Thymus (tissue), 11 donors: ENCODE measurements around the gene CAMK2B. TPM values are rescaled to one million over a fixed set of nuclear protein-coding genes. Genes with fewer than 3 reads are reported as not detected.

Source experiments
- DNase-seq, 9 donors: peaks; one replicate each; pipeline ENCODE4 v3.0.0-alpha.2; 2013; ENCODE audit warnings: low spot score in 9 of 9, low read depth in 6 of 9, missing footprints in 1 of 9
- H3K27ac ChIP-seq, 2 donors: one replicate each; pipeline ENCODE4 v1.5.1; 2013; ENCODE audit warnings: control low read depth in 1 of 2, low read depth in 1 of 2, low read length in 1 of 2, mild to moderate bottlenecking in 1 of 2, moderate library complexity in 1 of 2
- H3K27me3 ChIP-seq, 2 donors: one replicate each; pipeline ENCODE4 v1.5.1; 2013; ENCODE audit warnings: low read length in 1 of 2; ENCODE audit not compliant: control insufficient read depth in 2 of 2, insufficient read depth in 1 of 2
- H3K36me3 ChIP-seq, 2 donors: one replicate each; pipeline ENCODE4 v1.5.1; 2013; ENCODE audit warnings: low read length in 1 of 2, mild to moderate bottlenecking in 1 of 2, moderate library complexity in 1 of 2; ENCODE audit not compliant: control insufficient read depth in 2 of 2, insufficient read depth in 2 of 2
- H3K4me1 ChIP-seq, 2 donors: one replicate each; pipeline ENCODE4 v1.5.1; 2013; ENCODE audit warnings: low read length in 2 of 2; ENCODE audit not compliant: control insufficient read depth in 2 of 2, insufficient read depth in 2 of 2
- H3K4me3 ChIP-seq, 2 donors: one replicate each; pipeline ENCODE4 v1.5.1; 2013; ENCODE audit warnings: low read length in 2 of 2, control low read depth in 1 of 2, mild to moderate bottlenecking in 1 of 2
- H3K9me3 ChIP-seq, 2 donors: one replicate each; pipeline ENCODE4 v1.5.1; 2013; ENCODE audit warnings: low read length in 1 of 2, mild to moderate bottlenecking in 1 of 2; ENCODE audit not compliant: control insufficient read depth in 2 of 2, insufficient read depth in 1 of 2
- WGBS: extraction: QIAGEN DNeasy Blood & Tissue Kit; methylation state at CpG from one replicate; pipeline ENCODE4 v1.1.7; 2013; 5-methylcytosine and 5-hydroxymethylcytosine counted together
- polyA plus RNA-seq: library from polyadenylated mRNA; stranded (reverse); fragments of 200-250 nt; gene quantifications from one replicate; pipeline ENCODE4 v1.2.3, GENCODE V29; 2013
- total RNA-seq: library from RNA; stranded (reverse); fragments of 120-200 nt; gene quantifications from one replicate; pipeline ENCODE4 v1.2.4, GENCODE V29; 2013
- donor health status: healthy.

CAMK2B gene
- total and polyA plus RNA-seq, 2 donors = 0.85 to 3.1 TPM

- peaks cover 0 to 58% of the 10 kb centered on the region in 2 donors for H3K27me3 ChIP-seq
- H3K9me3 ChIP-seq = no peaks in the 10 kb centered on the region
- H3K4me1 ChIP-seq = no peaks in the 10 kb centered on the region
- H3K36me3 ChIP-seq = no peaks in the 10 kb centered on the region
- no peak overlapping the region for H3K4me3 ChIP-seq
- 61% methylated on average over 18 of the region's 18 CpGs for WGBS
- no peak for DNase-seq
- no peak overlapping the region for H3K27ac ChIP-seq
These were observed 34.2 kb downstream of the CAMK2B start for GRCh38 chr7:44291066-44291732.

GRCh38 chr7:44290252-44290620 is 35.2 kb downstream of the CAMK2B start:
- 84% methylated on average over 12 of the region's 12 CpGs for WGBS
- H3K9me3 ChIP-seq = no peaks in the 10 kb centered on the region
- H3K4me1 ChIP-seq = no peaks in the 10 kb centered on the region
- no peak for DNase-seq
- no peak overlapping the region for H3K4me3 ChIP-seq
- H3K27me3 ChIP-seq = peaks cover 0 to 53% of the 10 kb centered on the region in 2 donors
- no peaks in the 10 kb centered on the region for H3K36me3 ChIP-seq
- H3K27ac ChIP-seq = no peak overlapping the region

- H3K27ac ChIP-seq = no peak overlapping the region
These were observed 35.8 kb downstream of the CAMK2B start for GRCh38 chr7:44289341-44290251.

GRCh38 chr7:44288811-44289340 is 36.5 kb downstream of the CAMK2B start:
- H3K9me3 ChIP-seq = no peaks in the 10 kb centered on the region
- no peaks in the 10 kb centered on the region for H3K4me1 ChIP-seq
- peaks cover 0 to 42% of the 10 kb centered on the region in 2 donors for H3K27me3 ChIP-seq
- H3K4me3 ChIP-seq = no peak overlapping the region
- H3K27ac ChIP-seq = no peak overlapping the region
- H3K36me3 ChIP-seq = no peaks in the 10 kb centered on the region
- DNase-seq = no peak
- 93% methylated on average over 20 of the region's 20 CpGs for WGBS

More at GRCh38 chr7:44289341-44290251, 35.8 kb downstream of the CAMK2B start:
- H3K36me3 ChIP-seq = no peaks in the 10 kb centered on the region
- WGBS = 94% methylated on average over 24 of the region's 24 CpGs
- H3K4me3 ChIP-seq = no peak overlapping the region
- DNase-seq = no peak
- H3K9me3 ChIP-seq = no peaks in the 10 kb centered on the region
- peaks cover 0 to 49% of the 10 kb centered on the region in 2 donors for H3K27me3 ChIP-seq
- no peaks in the 10 kb centered on the region for H3K4me1 ChIP-seq

- Histone ChIP-seq H3K4me1 (no peaks in the 10 kb centered on the region), H3K27ac (no peak overlapping the region), H3K4me3 (no peak overlapping the region), H3K27me3 (peaks cover 0 to 37% of the 10 kb centered on the region in 2 donors), H3K36me3 (no peaks in the 10 kb centered on the region), H3K9me3 (no peaks in the 10 kb centered on the region)
- no peak for DNase-seq
- WGBS = 97% methylated on average over 9 of the region's 9 CpGs
These were observed 37.1 kb downstream of the CAMK2B start for GRCh38 chr7:44288381-44288685.

GRCh38 chr7:44287488-44288380 is 37.7 kb downstream of the CAMK2B start:
- WGBS = 95% methylated on average over 17 of the region's 17 CpGs
- H3K4me1 ChIP-seq = no peaks in the 10 kb centered on the region
- DNase-seq = no peak
- H3K9me3 ChIP-seq = no peaks in the 10 kb centered on the region
- no peaks in the 10 kb centered on the region for H3K36me3 ChIP-seq
- H3K27me3 ChIP-seq = peaks cover 0 to 31% of the 10 kb centered on the region in 2 donors
- H3K27ac ChIP-seq = no peak overlapping the region
- no peak overlapping the region for H3K4me3 ChIP-seq

- peaks cover 0 to 22% of the 10 kb centered on the region in 2 donors for H3K27me3 ChIP-seq
- no peak for DNase-seq
- H3K4me3 ChIP-seq = no peak overlapping the region
- H3K4me1 ChIP-seq = no peaks in the 10 kb centered on the region
- H3K36me3 ChIP-seq = no peaks in the 10 kb centered on the region
- no peak overlapping the region for H3K27ac ChIP-seq
- WGBS = 95% methylated on average over 20 of the region's 20 CpGs
- no peaks in the 10 kb centered on the region for H3K9me3 ChIP-seq
These were observed 38.5 kb downstream of the CAMK2B start for GRCh38 chr7:44286618-44287487.

- Histone ChIP-seq H3K36me3 (no peaks in the 10 kb centered on the region), H3K27me3 (peaks cover 0 to 16% of the 10 kb centered on the region in 2 donors), H3K4me3 (no peak overlapping the region), H3K4me1 (no peaks in the 10 kb centered on the region), H3K27ac (no peak overlapping the region), H3K9me3 (no peaks in the 10 kb centered on the region)
- no peak for DNase-seq
- 96% methylated on average over 17 of the region's 17 CpGs for WGBS
These were observed 39.2 kb downstream of the CAMK2B start for GRCh38 chr7:44286182-44286617.
